GM12892 (cell line): ENCODE results near the gene CC2D1B.

Source experiments
- POLR2A ChIP-seq: IDR thresholded peaks from 2 replicates; pipeline ENCODE4 v1.6.1; 2011; ENCODE audit warnings: low read depth, low read length, control low read depth
- POLR2AphosphoS5 ChIP-seq: IDR thresholded peaks from 2 replicates; pipeline ENCODE4 v1.6.1; 2011; ENCODE audit warnings: low read depth, low read length, control low read depth

DNA sequence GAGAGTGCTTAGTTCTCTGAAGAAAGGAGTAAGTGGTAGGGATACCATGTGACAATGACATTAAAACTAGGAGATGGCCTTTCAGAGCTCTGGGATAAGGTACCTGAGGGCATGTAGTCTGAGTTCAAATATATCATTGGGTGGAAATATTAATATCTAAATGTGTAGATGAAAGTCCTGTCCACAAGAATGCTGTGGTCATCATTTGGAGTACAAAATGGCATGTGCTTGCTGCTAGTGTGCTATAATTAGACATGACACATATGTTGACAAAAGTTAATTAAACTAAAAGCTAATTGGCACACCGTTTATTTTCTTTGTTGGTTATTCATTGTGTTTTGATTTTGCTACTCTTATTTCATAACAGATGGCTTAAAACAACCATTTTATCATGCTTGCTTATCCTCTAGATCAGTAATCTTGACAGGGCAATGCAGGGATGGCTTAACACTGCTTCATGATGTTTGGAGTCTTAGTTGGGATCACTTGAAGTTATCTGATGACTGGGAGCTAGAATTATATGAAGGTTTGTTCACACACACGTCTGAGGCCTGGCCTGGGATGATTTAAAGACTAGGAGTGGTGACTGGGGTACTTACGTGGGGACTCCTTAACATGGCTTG, 31.0 kb downstream of the CC2D1B start:
- no peak for TF ChIP-seq POLR2A
- TF ChIP-seq POLR2AphosphoS5 = no peak
